HG02870 (cell line): Measurements from ENCODE around the gene CD320.
"Not testable (repeated sequence)": the region's sequence is repeated elsewhere in the genome, so short reads cannot be mapped to it uniquely, and the experiment has no call there.

Experiments
- ATAC-seq: cut with Tn5 transposase; IDR thresholded peaks from one replicate; pipeline ENCODE4 v1.9.1; 2021; ENCODE audit warnings: mild to moderate bottlenecking, moderate library complexity; ENCODE audit not compliant: unreplicated experiment

Gene CD320

GRCh38 chr19:8333767-8334457 is 25.8 kb upstream of the CD320 start:
- no peak for ATAC-seq

GRCh38 chr19:8332976-8333766 is 25.0 kb upstream of the CD320 start:
- no peak for ATAC-seq

- ATAC-seq = no peak
Measured at GRCh38 chr19:8331263-8331845, 23.2 kb upstream of the CD320 start.

DNA sequence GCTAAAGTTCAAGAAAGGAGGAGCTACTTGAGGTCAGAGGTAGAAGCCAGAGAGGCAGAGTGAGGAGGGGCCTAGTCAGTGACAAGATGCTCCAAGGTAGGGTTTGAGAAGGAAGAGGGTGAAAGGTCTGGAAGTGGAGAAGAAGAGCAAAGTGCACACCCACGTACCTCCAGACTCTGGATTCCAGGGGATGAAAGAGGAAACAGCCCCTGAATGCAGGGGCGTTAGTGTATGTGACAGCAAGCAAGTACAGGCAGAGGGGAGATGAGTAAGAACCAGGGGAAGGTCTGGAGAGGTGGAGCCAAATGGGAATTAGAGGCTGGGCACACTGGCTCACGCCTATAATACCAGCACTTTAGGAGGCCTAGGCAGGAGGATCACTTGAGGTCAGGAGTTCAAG is 21.8 kb upstream of the CD320 start:
- ATAC-seq = no peak

DNA sequence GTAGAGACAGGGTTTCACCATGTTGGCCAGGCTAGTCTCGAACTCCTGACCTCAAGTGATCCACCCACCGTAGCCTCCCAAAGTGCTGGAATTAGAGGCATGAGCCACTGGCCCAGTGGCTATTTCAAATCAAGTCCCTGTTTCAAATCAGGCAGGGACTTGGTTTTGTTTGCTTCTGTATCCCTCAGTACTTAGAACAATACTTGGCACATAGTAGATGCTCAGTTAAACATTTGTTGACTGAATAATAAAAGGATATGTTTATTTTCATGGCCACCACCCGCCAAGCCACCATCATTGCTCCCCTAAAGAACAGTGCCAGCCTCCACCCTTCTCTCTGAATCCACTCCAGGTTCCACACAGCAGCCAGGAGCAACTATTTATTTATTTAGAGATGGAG is 17.3 kb upstream of the CD320 start:
- ATAC-seq = no peak

DNA sequence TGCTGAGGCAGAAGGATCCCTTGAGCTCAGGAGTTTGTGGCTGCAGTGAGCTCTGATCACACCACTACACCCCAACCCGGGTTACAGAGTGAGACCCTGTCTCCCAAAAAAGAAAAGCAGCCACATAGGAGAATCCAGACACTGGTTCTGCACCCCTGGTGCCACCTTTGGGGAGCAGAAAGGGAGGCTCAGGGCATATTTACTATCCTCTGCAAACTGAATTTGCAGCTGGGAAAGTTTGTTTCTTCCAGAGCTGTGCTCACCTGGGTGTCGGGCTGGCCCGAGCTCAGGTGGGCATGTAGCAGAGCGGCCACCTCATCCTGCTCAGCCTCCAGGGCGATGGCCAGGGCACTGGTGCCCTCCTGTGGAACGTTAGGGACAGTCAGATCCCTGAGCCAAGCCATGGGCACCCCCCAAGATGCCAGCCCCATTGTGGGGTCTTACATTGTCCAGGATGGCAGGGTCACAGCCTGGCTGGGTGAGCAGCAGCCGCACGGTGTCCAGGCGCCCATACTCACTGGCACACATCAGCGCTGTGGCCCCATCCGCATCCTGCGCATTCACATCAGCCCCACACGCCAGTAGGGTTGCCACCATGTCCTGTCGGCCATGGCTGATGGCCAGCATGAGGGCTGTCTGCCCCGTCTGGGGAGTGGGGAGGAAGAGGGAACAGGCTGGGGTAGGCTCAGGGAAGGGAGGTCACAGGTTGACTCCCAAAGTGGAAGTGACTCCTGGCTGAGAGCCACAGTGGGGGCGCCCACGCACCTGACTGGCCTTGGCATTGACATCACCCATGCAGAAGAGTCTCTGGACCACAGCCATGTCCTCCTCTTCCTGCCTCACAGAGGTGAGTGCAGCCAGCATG is 16.3 kb upstream of the CD320 start:
- no peak for ATAC-seq

DNA sequence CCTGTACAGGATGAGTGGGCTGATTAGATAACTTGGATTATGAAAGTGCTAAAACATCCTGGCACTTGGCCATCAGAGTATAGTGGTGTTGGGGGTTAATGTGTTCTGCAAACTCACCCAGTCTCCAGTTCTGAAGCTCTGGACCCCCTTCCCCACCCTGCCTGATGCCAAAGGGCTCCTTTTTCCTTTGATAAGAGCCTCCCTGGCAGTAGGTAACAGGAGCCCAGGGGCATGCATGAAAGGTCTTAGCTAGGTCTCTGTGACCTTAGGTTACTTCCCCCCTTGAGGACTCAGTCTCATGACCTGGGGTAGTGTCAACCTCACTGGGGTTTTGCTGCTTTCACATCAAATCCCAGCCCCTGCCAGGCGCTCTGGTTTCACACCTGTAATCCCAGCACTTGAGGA is 15.6 kb upstream of the CD320 start:
- ATAC-seq = no peak

DNA sequence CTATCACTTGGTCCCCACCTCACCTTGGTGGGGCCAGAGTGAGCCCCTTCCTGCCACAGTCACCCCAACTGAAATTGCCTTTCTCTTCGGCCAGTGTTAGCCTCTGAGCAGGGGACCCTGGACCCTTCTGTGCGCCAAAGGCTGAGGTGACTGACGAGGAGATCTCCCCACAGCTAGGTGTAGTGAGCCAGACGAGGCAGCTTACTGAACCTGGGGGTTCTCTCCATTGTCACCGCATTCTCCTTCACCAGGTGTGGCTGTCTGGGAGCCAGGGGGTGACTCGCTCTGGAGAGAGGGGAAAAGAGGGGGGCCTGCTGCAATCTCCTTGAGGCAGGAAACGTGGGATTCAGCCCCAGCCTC is 14.5 kb upstream of the CD320 start:
- no peak for ATAC-seq

GRCh38 chr19:8321986-8322637 is 14.0 kb upstream of the CD320 start:
- ATAC-seq = no peak

- peak; percentile 89 for ATAC-seq
Measured at GRCh38 chr19:8321067-8321985, 13.2 kb upstream of the CD320 start, which contains the start of the genes NDUFA7 and RPS28. NDUFA7 (minus strand) TSS chr19:8321375; CDS start chr19:8321358, 17 bp downstream. RPS28 (plus strand) TSS chr19:8321496; CDS start chr19:8321531, 35 bp downstream.

- ATAC-seq = peak; percentile 27
Measured at GRCh38 chr19:8320564-8321066, 12.5 kb upstream of the CD320 start.

GRCh38 chr19:8319807-8320520 is 11.8 kb upstream of the CD320 start:
- no peak for ATAC-seq

GRCh38 chr19:8318835-8319234 is 10.7 kb upstream of the CD320 start:
- ATAC-seq = not testable (repeated sequence)

DNA sequence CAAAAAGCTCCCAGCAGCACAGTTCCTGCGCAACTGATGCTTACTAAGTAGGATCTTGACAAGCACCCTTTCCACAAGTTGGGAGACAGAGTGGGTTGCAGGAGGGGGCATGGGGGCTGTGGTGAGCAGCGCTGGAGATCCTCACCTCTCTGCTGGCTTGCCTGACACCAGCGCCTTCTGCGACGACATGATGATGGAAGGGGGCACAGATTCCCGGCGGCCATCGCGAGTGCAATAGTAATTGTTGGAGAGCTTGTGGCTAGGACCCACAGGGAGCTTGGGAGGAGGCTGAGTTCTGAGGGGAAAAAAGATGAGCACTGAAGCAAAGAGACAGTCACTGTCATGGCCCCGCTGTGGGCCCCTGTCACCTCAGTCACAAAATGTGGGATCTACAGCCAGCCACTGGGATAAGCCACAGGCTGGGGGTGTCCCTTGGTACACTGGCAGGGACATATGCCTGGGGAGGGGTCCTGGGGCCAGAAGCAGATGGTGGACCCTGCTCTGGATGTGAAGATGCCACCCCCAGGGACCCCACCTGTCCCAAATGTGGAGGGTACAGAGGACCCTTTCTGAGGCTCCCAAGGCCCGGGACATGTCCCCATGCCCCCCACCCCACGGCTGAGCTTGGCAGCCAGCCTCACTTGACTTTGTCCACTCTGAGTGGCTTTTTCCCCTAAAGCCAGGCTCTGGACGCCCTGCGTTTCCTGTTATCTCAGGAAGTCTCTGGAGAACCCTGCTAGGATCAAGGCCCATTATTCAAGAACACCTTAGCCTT is 8.4 kb upstream of the CD320 start:
- no peak for ATAC-seq

DNA sequence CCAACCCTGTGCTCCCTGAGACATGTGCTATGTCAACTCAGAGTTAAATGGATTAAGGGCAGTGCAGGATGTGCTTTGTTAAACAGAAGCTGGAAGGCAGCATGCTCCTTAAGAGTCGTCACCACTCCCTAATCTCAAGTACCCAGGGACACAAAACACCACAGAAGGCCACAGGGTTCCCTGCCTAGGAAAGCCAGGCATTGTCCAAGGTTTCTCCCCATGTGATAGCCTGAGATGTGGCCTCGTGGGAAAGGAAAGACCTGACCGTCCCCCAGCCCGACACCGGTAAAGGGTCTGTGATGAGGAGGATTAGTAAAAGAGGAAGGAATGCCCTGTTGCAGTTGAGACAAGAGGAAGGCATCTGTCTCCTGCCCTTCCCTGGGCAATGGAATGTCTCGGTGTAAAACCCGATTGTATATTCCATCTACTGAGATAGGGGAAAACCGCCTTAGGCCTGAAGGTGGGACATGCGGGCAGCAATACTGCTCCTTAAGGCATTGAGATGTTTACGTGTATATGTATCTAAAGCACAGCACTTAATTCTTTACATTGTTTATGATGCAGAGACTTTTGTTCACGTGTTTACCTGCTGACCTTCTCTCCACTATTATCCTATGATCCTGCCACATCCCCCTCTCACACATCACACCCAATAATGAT is 7.0 kb upstream of the CD320 start:
- not testable (repeated sequence) for ATAC-seq

DNA sequence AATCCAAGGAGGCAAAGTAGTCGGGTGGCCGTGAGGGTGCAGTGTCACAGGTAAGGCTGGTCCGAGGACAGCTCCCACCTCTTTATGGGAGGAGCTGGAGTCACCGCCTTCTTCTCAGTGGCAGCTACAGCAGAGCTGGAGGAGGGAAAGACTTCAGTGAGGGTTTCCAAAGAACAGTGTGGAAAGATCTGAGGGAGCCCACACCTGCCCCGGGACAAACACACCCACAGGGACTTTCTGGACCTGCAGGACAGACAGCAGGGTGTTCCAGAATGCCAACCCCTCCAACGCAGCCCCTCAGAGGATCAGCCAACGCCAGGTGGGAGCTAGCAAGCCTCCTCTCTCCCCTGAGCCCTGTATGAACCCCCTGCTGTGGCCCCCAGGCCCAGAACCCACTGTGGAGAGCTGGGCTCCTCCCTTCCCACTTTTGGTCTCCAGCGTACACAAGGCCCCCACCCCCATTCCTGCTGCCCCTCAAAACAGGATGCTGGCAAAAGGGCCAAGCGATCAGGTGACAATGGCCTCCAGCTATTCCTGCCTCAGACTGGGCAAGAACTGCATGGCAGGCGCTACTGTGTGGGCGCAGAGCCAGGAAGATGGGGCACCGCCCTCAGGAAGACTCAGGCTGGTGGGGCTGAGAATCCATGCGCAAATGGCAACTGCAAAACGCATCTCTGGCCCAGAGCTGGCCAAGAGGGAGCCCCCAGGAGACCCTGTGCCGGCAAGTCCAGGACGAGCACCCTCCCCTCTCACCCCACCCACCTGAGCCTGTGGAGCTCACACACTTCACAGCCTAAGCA is 3.5 kb upstream of the CD320 start:
- ATAC-seq = no peak
